ENCODE data around the gene ITGA2B. TPM values are rescaled to one million over a fixed set of nuclear protein-coding genes. Genes with fewer than 3 reads are reported as not detected.
"Not testable (repeated sequence)": the region's sequence is repeated elsewhere in the genome, so short reads cannot be mapped to it uniquely, and the experiment has no call there.

ITGA2B gene
- polyA plus RNA-seq, 1 experiment = 0.15 TPM

DNA sequence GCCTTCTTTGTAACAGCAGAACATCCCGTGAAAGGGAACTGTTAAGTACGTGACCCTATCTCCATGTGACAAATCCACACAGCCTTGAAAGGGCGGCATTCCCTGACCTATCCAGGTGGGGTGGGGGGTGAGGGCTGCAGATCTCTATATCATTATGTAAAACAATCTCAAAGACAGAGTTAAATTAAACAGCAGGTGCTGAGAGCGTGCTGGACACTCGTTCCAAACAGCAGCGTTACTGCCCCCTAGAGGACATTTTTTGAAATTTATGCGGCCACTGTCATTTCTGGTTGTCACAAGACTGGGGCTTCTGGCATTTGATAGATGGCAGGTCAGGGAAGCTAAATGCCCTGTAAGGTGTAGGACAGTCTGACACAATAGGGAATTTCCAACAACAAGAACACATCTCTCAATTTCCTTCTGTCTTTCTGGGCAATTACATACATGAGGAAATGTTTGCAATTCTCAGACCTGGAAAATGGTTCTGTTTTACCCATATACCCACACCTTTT, 58.1 kb downstream of the ITGA2B start:
- no peak for DNase-seq (ENCODE audit: low read depth, low spot score)
- POLR2A ChIA-PET = interaction anchor here (0.7 to 1.3 kb wide), 2 partner anchors 13 to 121 kb away, joined by 3 read pairs; no protein-coding TSS in a partner anchor
- Histone ChIP-seq H3K9me3 (ENCODE audit: control insufficient read depth, insufficient read depth, low read length) (no peaks in the 10 kb centered on the region), H3K4me3 (ENCODE audit: low read depth, low read length) (no peak overlapping the region), H3K27me3 (ENCODE audit: control insufficient read depth, insufficient read depth, low read length) (peaks cover 10% of the 10 kb centered on the region), H3K27ac (ENCODE audit: low read depth, low read length) (no peak overlapping the region)
- TF ChIP-seq, protein P1, sequence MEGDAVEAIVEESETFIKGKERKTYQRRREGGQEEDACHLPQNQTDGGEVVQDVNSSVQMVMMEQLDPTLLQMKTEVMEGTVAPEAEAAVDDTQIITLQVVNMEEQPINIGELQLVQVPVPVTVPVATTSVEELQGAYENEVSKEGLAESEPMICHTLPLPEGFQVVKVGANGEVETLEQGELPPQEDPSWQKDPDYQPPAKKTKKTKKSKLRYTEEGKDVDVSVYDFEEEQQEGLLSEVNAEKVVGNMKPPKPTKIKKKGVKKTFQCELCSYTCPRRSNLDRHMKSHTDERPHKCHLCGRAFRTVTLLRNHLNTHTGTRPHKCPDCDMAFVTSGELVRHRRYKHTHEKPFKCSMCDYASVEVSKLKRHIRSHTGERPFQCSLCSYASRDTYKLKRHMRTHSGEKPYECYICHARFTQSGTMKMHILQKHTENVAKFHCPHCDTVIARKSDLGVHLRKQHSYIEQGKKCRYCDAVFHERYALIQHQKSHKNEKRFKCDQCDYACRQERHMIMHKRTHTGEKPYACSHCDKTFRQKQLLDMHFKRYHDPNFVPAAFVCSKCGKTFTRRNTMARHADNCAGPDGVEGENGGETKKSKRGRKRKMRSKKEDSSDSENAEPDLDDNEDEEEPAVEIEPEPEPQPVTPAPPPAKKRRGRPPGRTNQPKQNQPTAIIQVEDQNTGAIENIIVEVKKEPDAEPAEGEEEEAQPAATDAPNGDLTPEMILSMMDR (IDR thresholded peaks at IDR 0.05; ENCODE audit: low read depth, low read length) = peak; percentile 74
- CTCF ChIA-PET = interaction anchor here (0.6 to 2.9 kb wide), 14 partner anchors 9 to 191 kb away, joined by 3 to 16 read pairs (median 6); partner anchors contain the start of genes GRN and TMUB2

DNA sequence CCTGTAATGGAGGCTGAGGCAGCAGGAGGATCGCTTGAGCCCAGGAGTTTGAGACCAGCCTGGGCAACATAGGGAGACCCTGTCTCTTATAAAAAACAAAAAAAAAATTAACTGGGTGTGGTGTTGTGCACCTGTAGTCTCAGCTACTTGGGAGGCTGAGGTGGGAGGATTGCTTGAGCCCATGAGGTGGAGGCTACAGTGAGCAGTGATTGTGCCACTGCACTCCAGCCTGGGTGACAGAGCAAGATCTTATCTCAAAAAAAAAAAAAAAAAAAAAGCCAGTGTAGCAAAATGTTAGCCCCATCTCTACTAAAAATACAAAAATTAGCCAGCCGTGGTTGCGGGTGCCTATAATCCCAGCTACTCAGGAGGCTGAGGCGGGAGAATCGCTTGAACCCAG, 59.2 kb downstream of the ITGA2B start:
- DNase-seq (ENCODE audit: low read depth, low spot score); H3K9me3 ChIP-seq (ENCODE audit: control insufficient read depth, insufficient read depth, low read length); H3K27ac ChIP-seq (ENCODE audit: low read depth, low read length); H3K4me3 ChIP-seq (ENCODE audit: low read depth, low read length); H3K27me3 ChIP-seq (ENCODE audit: control insufficient read depth, insufficient read depth, low read length); POLR2A ChIA-PET: not testable (repeated sequence)
- CTCF ChIA-PET = interaction anchor here (0.7 to 2.9 kb wide), 14 partner anchors 9 to 192 kb away, joined by 3 to 16 read pairs (median 6); partner anchors contain the start of gene GRN

DNA sequence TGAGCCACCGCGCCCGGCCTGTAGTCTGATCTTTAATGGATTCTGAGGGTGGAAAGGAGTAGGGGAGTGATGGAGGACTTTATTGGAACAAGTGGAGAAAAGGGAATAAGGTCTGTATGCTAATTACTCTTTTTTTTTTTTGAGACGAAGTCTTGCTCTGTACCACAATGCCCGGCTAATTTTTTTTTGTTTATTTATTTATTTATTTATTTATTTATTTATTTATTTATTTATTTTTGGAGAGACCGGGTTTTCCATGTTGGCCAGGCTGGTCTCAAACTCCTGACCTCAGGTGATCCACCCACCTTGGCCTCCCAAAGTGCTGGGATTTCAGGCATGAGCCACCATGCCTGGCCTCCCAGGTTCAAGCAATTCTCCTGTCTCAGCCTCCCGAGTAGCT, 59.9 kb downstream of the ITGA2B start:
- POLR2A ChIA-PET; H3K27me3 ChIP-seq (ENCODE audit: control insufficient read depth, insufficient read depth, low read length); H3K9me3 ChIP-seq (ENCODE audit: control insufficient read depth, insufficient read depth, low read length); H3K27ac ChIP-seq (ENCODE audit: low read depth, low read length); H3K4me3 ChIP-seq (ENCODE audit: low read depth, low read length); DNase-seq (ENCODE audit: low read depth, low spot score): not testable (repeated sequence)
- CTCF ChIA-PET = interaction anchor here (0.6 to 2.9 kb wide), 4 partner anchors 11 to 286 kb away, joined by 3 to 16 read pairs (median 10); no protein-coding TSS in a partner anchor

DNA sequence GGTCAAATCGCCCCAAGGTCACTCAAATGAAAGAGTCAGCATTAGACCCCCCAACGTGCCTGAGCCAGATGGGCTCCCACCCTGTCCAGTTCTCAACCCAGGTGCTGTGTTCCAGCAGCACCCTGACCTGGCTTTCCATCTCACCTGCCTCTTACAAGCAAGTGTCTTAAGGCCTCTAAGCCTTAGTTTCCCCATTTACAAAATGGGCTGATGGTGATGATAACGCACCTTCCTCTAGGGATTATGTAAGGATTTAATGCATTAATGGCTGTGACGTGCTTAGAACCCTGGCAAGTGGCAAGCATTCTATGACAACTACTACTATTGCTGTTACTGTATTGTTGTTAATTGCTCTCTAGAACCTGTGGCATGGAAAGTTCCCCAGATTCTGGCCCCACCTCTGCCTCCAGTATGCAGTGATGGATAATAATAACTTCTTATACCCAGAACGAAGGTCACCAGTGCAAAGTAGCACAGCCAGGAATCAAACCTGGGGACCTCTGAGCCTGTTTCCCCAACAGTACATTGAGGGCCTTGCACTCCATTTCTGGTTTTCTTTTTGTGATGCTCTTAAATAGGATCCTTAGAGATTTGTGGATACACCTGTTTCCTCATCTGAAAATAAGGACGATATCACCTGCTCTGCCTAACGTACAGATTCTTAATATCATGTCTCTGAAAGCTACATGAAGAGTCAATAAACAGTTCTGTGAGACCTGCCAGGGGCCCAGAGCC, 61.6 kb downstream of the ITGA2B start:
- CTCF ChIA-PET = interaction anchor here (0.9 to 1.1 kb wide), 3 partner anchors 117 to 124 kb away, joined by 3 to 5 read pairs (median 3); no protein-coding TSS in a partner anchor
- TF ChIP-seq, protein P1 (IDR thresholded peaks at IDR 0.05; ENCODE audit: low read depth, low read length) = no peak
- DNase-seq (ENCODE audit: low read depth, low spot score) = no peak
- no peak overlapping the region for H3K4me3 ChIP-seq (ENCODE audit: low read depth, low read length)
- H3K27ac ChIP-seq (ENCODE audit: low read depth, low read length) = no peak overlapping the region
- H3K27me3 ChIP-seq (ENCODE audit: control insufficient read depth, insufficient read depth, low read length) = no peaks in the 10 kb centered on the region
- POLR2A ChIA-PET = interaction anchor here (1.1 kb wide), 1 partner anchor 106 kb away, joined by 4 read pairs; no protein-coding TSS in a partner anchor
- H3K9me3 ChIP-seq (ENCODE audit: control insufficient read depth, insufficient read depth, low read length) = peaks cover 2% of the 10 kb centered on the region; the same call in 1 of the 2 replicates

DNA sequence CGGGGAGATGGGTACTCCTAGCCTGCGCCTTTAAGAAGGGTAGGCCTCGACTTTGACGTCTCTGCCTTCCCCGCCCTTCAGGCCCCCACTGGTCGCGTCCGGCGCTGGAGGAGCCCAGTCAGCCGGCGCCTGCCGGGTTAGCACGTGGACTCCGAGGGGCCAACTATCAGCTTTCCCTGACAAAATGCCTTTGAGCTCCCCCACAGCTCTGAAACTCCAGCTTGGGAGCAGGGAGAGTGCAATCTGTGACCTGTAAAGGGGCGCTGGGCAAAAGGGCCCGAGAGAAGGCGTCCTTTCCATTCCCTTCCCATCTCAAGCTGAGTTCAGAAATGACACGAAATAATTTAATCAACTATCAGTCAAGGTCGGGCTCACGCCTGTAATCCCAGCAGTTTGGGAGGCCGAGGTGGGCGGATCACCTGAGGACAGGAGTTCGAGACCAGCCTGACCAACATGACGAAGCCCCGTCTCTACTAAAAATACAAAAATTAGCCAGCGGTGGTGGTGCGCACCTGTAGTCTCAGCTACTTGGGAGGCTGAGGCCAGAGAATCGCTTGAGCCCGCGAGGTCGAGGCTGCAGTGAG, 62.5 kb downstream of the ITGA2B start:
- Histone ChIP-seq H3K27me3 (ENCODE audit: control insufficient read depth, insufficient read depth, low read length) (no peaks in the 10 kb centered on the region), H3K9me3 (ENCODE audit: control insufficient read depth, insufficient read depth, low read length) (peaks cover 2% of the 10 kb centered on the region; the same call in 1 of the 2 replicates), H3K4me3 (ENCODE audit: low read depth, low read length) (no peak overlapping the region), H3K27ac (ENCODE audit: low read depth, low read length) (no peak overlapping the region)
- DNase-seq (ENCODE audit: low read depth, low spot score) = peak; percentile 91
- CTCF ChIA-PET = interaction anchor here (0.6 to 1.0 kb wide), 4 partner anchors 23 to 197 kb away, joined by 3 to 5 read pairs (median 4); no protein-coding TSS in a partner anchor
- TF ChIP-seq, protein P1 (IDR thresholded peaks at IDR 0.05; ENCODE audit: low read depth, low read length) = no peak
- POLR2A ChIA-PET = interaction anchor here (0.5 to 1.0 kb wide), 4 partner anchors 12 to 189 kb away, joined by 3 to 4 read pairs (median 4); no protein-coding TSS in a partner anchor
